Activated T-cell treated with anti-CD3 and anti-CD28 coated beads for 1 hour (primary cell): ENCODE results near the gene LINC01488.

Source experiments
- DNase-seq: peaks from one replicate; pipeline ENCODE4 v3.0.0-alpha.2; 2020; ENCODE audit warnings: low read depth

Gene LINC01488

GRCh38 chr11:69479591-69480271 lies 1.7 kb upstream of the LINC01488 start:
- DNase-seq: no peak

- no peak for DNase-seq
Measured at GRCh38 chr11:69480547-69481392, 693 bp upstream of the LINC01488 start.

- no peak for DNase-seq
Measured at GRCh38 chr11:69482322-69482721, 859 bp downstream of the LINC01488 start.

- DNase-seq: no peak
Measured at GRCh38 chr11:69483170-69483569, 1.7 kb downstream of the LINC01488 start.

- no peak for DNase-seq
Measured at GRCh38 chr11:69483691-69484426, 2.4 kb downstream of the LINC01488 start.

GRCh38 chr11:69484427-69485259 lies 3.2 kb downstream of the LINC01488 start:
- no peak for DNase-seq

- no peak for DNase-seq
Measured at GRCh38 chr11:69485337-69486041, 4.0 kb downstream of the LINC01488 start.

- DNase-seq: no peak
Measured at GRCh38 chr11:69486056-69486772, 4.8 kb downstream of the LINC01488 start.

- DNase-seq: no peak
Measured at GRCh38 chr11:69486773-69487291, 5.4 kb downstream of the LINC01488 start.

GRCh38 chr11:69487391-69487790 lies 5.9 kb downstream of the LINC01488 start:
- DNase-seq: no peak

- DNase-seq: no peak
Measured at GRCh38 chr11:69487849-69488542, 6.5 kb downstream of the LINC01488 start.

GRCh38 chr11:69488543-69488940 lies 7.1 kb downstream of the LINC01488 start:
- DNase-seq: no peak

- DNase-seq: no peak
Measured at GRCh38 chr11:69489031-69489745, 7.7 kb downstream of the LINC01488 start.

GRCh38 chr11:69489746-69490365 lies 8.4 kb downstream of the LINC01488 start:
- DNase-seq: no peak

GRCh38 chr11:69490516-69490915 lies 9.1 kb downstream of the LINC01488 start:
- no peak for DNase-seq

GRCh38 chr11:69491071-69492031 lies 9.9 kb downstream of the LINC01488 start:
- no peak for DNase-seq
